Heart right ventricle (tissue), 16 donors: Measurements from ENCODE around the gene PIP4K2A. TPM values are rescaled to one million over a fixed set of nuclear protein-coding genes. Genes with fewer than 3 reads are reported as not detected.

ENCODE experiments used
- ATAC-seq, 8 donors: fragments of 200-7000 bp; cut with Tn5 transposase; one replicate each; pipeline ENCODE4 v1.9.1; 2020; ENCODE audit warnings: mild to moderate bottlenecking in 8 of 8, moderate library complexity in 8 of 8, moderate number of reproducible peaks in 1 of 8
- DNase-seq, 2 donors: peaks; one replicate each; pipeline ENCODE4 v3.0.0-alpha.2; 2020
- H3K27ac ChIP-seq, 10 donors: fragments of 200-600 bp; sonication (generic) in 2 of 10; one replicate each; pipeline versions ENCODE4 v1.5.0 to v1.8.0; 2020 to 2022; ENCODE audit warnings: mild to moderate bottlenecking in 3 of 10
- H3K27me3 ChIP-seq, 7 donors: fragments of 200-600 bp; one replicate each; pipeline ENCODE4 v1.8.0; 2021 to 2022; ENCODE audit warnings: mild to moderate bottlenecking in 2 of 7
- H3K36me3 ChIP-seq, 9 donors: fragments of 200-600 bp; sonication (generic) in 1 of 9; one replicate each; pipeline versions ENCODE4 v1.5.0 to v1.8.0; 2020 to 2022; ENCODE audit warnings: mild to moderate bottlenecking in 2 of 9
- H3K4me1 ChIP-seq, 9 donors: fragments of 200-600 bp; sonication (generic) in 1 of 9; one replicate each; pipeline versions ENCODE4 v1.5.0 to v1.8.0; 2020 to 2022; ENCODE audit warnings: mild to moderate bottlenecking in 4 of 9
- H3K4me3 ChIP-seq, 10 donors: fragments of 200-600 bp; sonication (generic) in 2 of 10; one replicate each; pipeline versions ENCODE4 v1.5.0 to v1.8.0; 2020 to 2022; ENCODE audit warnings: mild to moderate bottlenecking in 7 of 10, moderate library complexity in 2 of 10
- H3K9me3 ChIP-seq, 11 donors: fragments of 200-600 bp in 10 of 11; sonication (generic) in 2 of 11; one replicate each; pipeline versions ENCODE4 v1.5.0 to v1.8.0; 2013 to 2022; ENCODE audit warnings: mild to moderate bottlenecking in 2 of 11, control low read depth in 1 of 11, moderate library complexity in 1 of 11
- WGBS, 2 donors: extraction: QIAGEN DNeasy Blood & Tissue Kit; methylation state at CpG; one replicate each; pipeline ENCODE4 v1.1.7; 2013; ENCODE audit warnings: inconsistent platforms in 1 of 2; 5-methylcytosine and 5-hydroxymethylcytosine counted together
- intact Hi-C, 10 donors: fragments of 100-400 bp; cut with DNase I; formaldehyde crosslinking; loops; one replicate each; pipeline versions ENCODE4 v1.11.1 to v1.14.2; 2022
- polyA plus RNA-seq, 2 donors: library from polyadenylated mRNA; stranded (reverse); fragments of 200-250 nt; gene quantifications; one replicate each; pipeline ENCODE4 v1.2.3, GENCODE V29; 2013
- total RNA-seq, 10 donors: library from RNA; stranded (reverse); fragmentation: NEBNext Ultra II Directional in 3 of 10; extraction: Animal tissue kit (Norgen Biotek cat#: 25700) in 3 of 10; gene quantifications; one replicate each; pipeline versions ENCODE4 v1.2.1 to v1.2.4, GENCODE V29; 2021 to 2023
- TF ChIP-seq, protein P1 (sequence below), 9 donors: fragments of 200-600 bp; sonication (generic) in 2 of 9; IDR thresholded peaks; one replicate each; pipeline versions ENCODE4 v1.5.0 to v1.8.0; 2021 to 2022; ENCODE audit warnings: antibody characterized with exemption in 9 of 9, mild to moderate bottlenecking in 5 of 9, moderate library complexity in 1 of 9
- donor health status: Arrhythmogenic right ventricular cardiomyopathy.
- donor health status: ischemic (EF 13 %, LVEDD 7.1; RV severe dilation, severe dysfunction).
- donor health status: healthy with polysubstance abuse.
- donor health status: DM: no; HTN: yes; CAD: no.
- donor health status: DM: no; HTN: no; CAD: no.
- donor health status: ischemic (EF 25% LVEDD 6.9; RV normal size, moderate dysfunction).
- donor health status: ischemic (EF 25% LVEDD 5.7; RV mildly dilated, moderate dysfunction).
- donor health status: healthy.
- donor health status: DM: yes; HTN: yes; CAD: no.
- donor health status: Ischemic cardiomyopathy.
- donor health status: ischemic (EF 35%, LVEDD 5.7; RV mildly dilated, moderate dysfunction).
- donor health status: nonischemic (EF 11% LVEDD 7.7; RV severe dilation, severe dysfunction).
- donor health status: DM: yes; HTN: yes; CAD: no.
- donor health status: PGD.
- donor health status: ischemic (EF 29% LVEDD 5.4; RV normal size, mild dysfunction).
- donor health status: nonischemic (EF 23%, LVEDD 6.1; RV moderate dilation, normal function).

PIP4K2A gene
- total and polyA plus RNA-seq, 12 donors: 6.0 to 29.1 (median 13.3) TPM

DNA sequence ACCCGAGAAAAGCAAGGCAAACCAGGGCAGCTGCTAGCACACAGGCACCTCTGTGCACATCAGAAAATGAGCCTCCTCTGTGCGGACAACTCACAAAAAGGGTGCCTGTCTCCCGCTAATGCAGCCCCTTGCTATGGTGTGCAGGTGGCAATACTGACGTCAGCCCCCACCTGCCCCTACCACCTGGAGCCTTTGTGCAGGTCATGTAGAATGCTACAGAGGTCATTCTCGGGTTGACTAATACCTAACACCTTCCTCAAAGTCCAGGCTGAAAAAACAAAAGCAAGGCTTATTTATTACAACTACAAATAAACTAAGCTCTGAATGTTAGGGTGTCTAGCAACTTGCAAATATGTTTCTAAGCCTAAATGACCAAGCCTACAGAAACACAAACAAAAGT, 13.9 kb downstream of the PIP4K2A start:
- H3K36me3 ChIP-seq: no peaks in the 10 kb centered on the region
- no peak for DNase-seq
- intact Hi-C loops: loop anchor here in 2 of 10 donors (10.0 kb wide), 1 partner anchor 96 kb away; no protein-coding TSS in a partner anchor
- H3K9me3 ChIP-seq: peaks cover 0 to 5% (median 0%) of the 10 kb centered on the region in 11 donors
- no peaks in the 10 kb centered on the region for H3K27me3 ChIP-seq
- H3K4me1 ChIP-seq: peaks cover 0 to 74% (median 17%) of the 10 kb centered on the region in 9 donors
- no peak for ATAC-seq
- 97 to 98% methylated on average over 5 of the region's 5 CpGs for WGBS, 2 donors
- no peak overlapping the region for H3K27ac ChIP-seq
- no peak overlapping the region for H3K4me3 ChIP-seq
- TF ChIP-seq, protein P1, sequence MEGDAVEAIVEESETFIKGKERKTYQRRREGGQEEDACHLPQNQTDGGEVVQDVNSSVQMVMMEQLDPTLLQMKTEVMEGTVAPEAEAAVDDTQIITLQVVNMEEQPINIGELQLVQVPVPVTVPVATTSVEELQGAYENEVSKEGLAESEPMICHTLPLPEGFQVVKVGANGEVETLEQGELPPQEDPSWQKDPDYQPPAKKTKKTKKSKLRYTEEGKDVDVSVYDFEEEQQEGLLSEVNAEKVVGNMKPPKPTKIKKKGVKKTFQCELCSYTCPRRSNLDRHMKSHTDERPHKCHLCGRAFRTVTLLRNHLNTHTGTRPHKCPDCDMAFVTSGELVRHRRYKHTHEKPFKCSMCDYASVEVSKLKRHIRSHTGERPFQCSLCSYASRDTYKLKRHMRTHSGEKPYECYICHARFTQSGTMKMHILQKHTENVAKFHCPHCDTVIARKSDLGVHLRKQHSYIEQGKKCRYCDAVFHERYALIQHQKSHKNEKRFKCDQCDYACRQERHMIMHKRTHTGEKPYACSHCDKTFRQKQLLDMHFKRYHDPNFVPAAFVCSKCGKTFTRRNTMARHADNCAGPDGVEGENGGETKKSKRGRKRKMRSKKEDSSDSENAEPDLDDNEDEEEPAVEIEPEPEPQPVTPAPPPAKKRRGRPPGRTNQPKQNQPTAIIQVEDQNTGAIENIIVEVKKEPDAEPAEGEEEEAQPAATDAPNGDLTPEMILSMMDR (IDR thresholded peaks at IDR 0.05): no peak

DNA sequence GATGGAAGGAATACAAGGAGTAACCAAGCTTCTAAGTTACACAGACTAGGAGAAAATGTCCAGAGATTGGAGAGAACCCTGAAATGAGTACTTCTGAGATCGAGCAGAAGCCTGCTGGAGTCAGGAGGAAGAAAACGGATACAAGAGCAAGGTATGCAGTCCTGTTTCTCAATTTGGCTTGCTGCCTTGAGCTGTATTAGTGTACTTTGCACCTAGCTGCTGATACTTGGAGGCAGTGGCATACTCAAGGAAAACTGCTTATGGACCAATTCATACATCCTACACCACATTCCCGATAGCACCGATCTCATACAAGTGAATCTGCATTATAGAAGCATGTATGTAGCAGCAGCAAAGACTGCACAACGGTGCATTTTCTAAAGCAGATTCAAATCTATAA, 14.4 kb downstream of the PIP4K2A start:
- WGBS, 2 donors: 93% methylated on average over 5 of the region's 5 CpGs
- H3K36me3 ChIP-seq: no peaks in the 10 kb centered on the region
- H3K9me3 ChIP-seq: peaks cover 0 to 5% (median 0%) of the 10 kb centered on the region in 11 donors
- H3K4me1 ChIP-seq: peaks cover 0 to 69% (median 17%) of the 10 kb centered on the region in 9 donors
- no peaks in the 10 kb centered on the region for H3K27me3 ChIP-seq
- no peak overlapping the region for H3K4me3 ChIP-seq
- DNase-seq: no peak
- TF ChIP-seq, protein P1 (IDR thresholded peaks at IDR 0.05): no peak
- no peak overlapping the region for H3K27ac ChIP-seq
- ATAC-seq: no peak
- intact Hi-C loops: loop anchor here in 3 of 10 donors (1.0 to 10.0 kb wide), 2 partner anchors 28 to 95 kb away; no protein-coding TSS in a partner anchor

DNA sequence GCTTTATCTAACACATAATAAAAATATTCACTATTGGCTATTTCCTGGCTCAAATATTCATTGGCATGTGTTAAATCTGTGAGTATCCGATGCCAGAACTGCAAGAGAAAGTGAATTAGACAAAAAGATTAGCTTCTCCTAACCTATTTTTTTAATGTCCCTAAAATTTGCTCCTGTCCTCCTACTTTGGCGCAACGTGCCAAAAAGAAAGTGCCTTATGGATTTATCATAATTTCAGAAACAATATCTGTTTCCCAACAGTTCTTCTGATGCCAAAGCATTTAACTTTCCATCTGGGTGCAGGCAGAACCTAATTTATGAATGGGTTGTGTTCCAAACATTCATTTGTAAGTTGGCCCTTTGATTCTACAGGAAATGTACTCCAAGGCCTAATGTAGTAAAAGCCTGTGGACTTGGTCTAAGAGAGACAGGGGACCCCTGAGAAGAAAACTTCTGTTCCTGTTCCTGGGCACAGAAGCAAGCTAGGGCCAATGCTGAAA, 15.4 kb downstream of the PIP4K2A start:
- intact Hi-C loops: loop anchor here in 1 of 10 donors (1.0 kb wide), 1 partner anchor 27 kb away; no protein-coding TSS in a partner anchor
- no peaks in the 10 kb centered on the region for H3K27me3 ChIP-seq
- TF ChIP-seq, protein P1 (IDR thresholded peaks at IDR 0.05): no peak
- no peak for ATAC-seq
- H3K4me1 ChIP-seq: peaks cover 0 to 67% (median 19%) of the 10 kb centered on the region in 9 donors
- H3K27ac ChIP-seq: no peak overlapping the region
- H3K9me3 ChIP-seq: peaks cover 0 to 5% (median 0%) of the 10 kb centered on the region in 11 donors
- DNase-seq: no peak
- H3K36me3 ChIP-seq: no peaks in the 10 kb centered on the region
- no peak overlapping the region for H3K4me3 ChIP-seq
- 52 to 68% methylated on average over 3 of the region's 3 CpGs for WGBS, 2 donors

DNA sequence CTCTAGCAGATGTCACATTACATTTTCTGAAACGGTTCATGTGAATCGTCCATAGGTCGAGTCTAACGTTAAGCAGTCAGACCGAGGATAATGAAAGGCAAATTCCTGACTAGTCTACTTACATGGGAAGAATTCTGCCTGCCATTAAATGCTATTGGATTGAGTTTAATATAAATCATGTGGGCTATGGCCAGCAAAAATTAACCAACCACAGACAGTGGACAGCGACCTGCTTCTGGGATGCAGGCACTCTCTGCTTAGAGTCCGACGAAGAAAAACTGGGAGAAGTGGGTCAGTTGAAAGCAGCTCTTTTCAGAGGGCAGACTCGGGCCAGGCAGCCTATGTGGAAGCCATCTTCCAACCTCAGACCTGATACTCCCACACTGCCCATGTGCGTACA, 16.6 kb downstream of the PIP4K2A start:
- no peak for DNase-seq
- WGBS, 2 donors: 94% methylated on average over 10 of the region's 10 CpGs
- peaks cover 0 to 5% (median 0%) of the 10 kb centered on the region in 11 donors for H3K9me3 ChIP-seq
- TF ChIP-seq, protein P1 (IDR thresholded peaks at IDR 0.05): no peak
- H3K27ac ChIP-seq: no peak overlapping the region
- no peaks in the 10 kb centered on the region for H3K36me3 ChIP-seq
- peaks cover 0 to 75% (median 19%) of the 10 kb centered on the region in 9 donors for H3K4me1 ChIP-seq
- intact Hi-C loops: no loop called here
- no peak for ATAC-seq
- no peaks in the 10 kb centered on the region for H3K27me3 ChIP-seq
- H3K4me3 ChIP-seq: no peak overlapping the region
